ENCODE data around the gene SGPP1.

GRCh38 chr14:63652406-63652805 is 75.5 kb downstream of the SGPP1 start:
- no peak for TF ChIP-seq POLR2A (IDR thresholded peaks at IDR 0.05)
- no peak for TF ChIP-seq CTCF (IDR thresholded peaks at IDR 0.05)
